Measurements from ENCODE around the gene ADGRG6. TPM values are rescaled to one million over a fixed set of nuclear protein-coding genes. Genes with fewer than 3 reads are reported as not detected.

Gene ADGRG6
- total and polyA plus RNA-seq, 9 of the 15 experiments (the other 6 are each of a cell fraction or from before 2014, with no cell fraction given) = under 0.01 to 0.11 (median 0.05) TPM; not detected in 5

DNA sequence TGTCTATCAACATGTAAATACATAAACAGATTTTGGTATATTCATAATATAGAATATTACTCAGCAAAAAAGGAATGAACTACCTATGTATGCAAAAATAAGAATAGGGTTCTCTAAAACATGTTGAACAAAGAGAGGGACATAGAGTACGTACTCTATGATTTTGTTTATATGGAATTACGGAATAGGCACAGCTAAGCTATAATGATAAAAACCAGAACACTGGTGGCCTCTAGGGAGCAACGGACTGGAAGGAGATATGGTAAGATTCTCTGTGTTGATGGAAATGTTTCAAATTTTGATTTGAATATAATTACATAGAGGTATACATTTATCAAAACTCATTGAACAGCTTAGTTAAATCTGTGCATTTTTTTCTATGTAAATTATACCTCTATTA, 19.6 kb downstream of the ADGRG6 start:
- WGBS (ENCODE audit: insufficient coverage, low coverage, missing lambda C conversion rate) = 0% methylated on average over 3 of the region's 3 CpGs
- TF ChIP-seq PPARD (CRISPR knock-in tag; IDR thresholded peaks at IDR 0.05) = no peak
- TF ChIP-seq, protein P1, sequence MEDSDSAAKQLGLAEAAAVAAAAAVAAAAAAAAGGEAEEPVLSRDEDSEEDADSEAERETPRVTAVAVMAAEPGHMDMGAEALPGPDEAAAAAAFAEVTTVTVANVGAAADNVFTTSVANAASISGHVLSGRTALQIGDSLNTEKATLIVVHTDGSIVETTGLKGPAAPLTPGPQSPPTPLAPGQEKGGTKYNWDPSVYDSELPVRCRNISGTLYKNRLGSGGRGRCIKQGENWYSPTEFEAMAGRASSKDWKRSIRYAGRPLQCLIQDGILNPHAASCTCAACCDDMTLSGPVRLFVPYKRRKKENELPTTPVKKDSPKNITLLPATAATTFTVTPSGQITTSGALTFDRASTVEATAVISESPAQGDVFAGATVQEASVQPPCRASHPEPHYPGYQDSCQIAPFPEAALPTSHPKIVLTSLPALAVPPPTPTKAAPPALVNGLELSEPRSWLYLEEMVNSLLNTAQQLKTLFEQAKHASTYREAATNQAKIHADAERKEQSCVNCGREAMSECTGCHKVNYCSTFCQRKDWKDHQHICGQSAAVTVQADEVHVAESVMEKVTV (CRISPR knock-in tag; IDR thresholded peaks at IDR 0.05) = no peak
- TF ChIP-seq ZNF316 (IDR thresholded peaks at IDR 0.05) = 0 out of 2 replicates have a peak, but pooled peaks have one; percentile 30
- no peak for TF ChIP-seq MCM2 (IDR thresholded peaks at IDR 0.05; ENCODE audit: low read depth)
- intact Hi-C loops (cut with micrococcal nuclease) = no loop called here

DNA sequence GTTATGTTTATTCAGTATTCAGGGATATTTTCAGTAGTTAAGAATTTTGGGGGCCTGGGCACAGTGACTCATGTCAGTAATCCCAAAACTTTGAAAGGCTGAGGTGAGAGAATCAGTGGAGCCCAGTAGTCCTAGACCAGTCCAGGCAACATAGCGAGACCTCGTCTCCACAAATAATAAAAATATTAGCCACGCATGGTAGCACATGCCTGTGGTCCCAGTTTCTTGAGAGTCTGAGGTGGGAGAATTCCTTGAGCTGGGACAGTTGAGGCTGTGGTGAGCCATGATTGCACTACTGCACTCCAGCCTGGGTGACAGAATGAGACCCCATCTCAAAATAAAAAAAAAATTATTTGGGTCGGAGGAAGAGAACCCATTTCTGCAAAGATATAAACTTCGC, 20.3 kb downstream of the ADGRG6 start:
- H3K9me3 ChIP-seq (replicated peaks; ENCODE audit: control insufficient read depth, insufficient read depth, low read depth, low read length) = no peaks in the 10 kb centered on the region
- no peak overlapping the region for H3K9ac ChIP-seq (ENCODE audit: insufficient read depth in 1 of 2, low read depth in 2 of 2, low read length in 2 of 2)
- H3K4me1 ChIP-seq (replicated peaks in 1 of 2; ENCODE audit: control insufficient read depth in 2 of 2, insufficient read depth in 2 of 2, low read length in 2 of 2) = no peaks in the 10 kb centered on the region
- ChIA-PET CTCF (ENCODE audit: low intra/inter-chr PET ratio) (no interaction called here), POLR2A (no interaction called here)
- intact Hi-C loops (cut with micrococcal nuclease) = no loop called here
- H2AFZ ChIP-seq (ENCODE audit: low read depth, low read length) = no peak overlapping the region
- in situ Hi-C loops (cut with MboI) = no loop called here
- ATAC-seq (no peak), FAIRE-seq (no peak), DNase-seq (ENCODE audit: extremely low read depth in 1 of 4, low spot score in 3 of 4) (no peak)
- no peaks in the 10 kb centered on the region for H3K36me3 ChIP-seq (ENCODE audit: control insufficient read depth, insufficient read depth, low read length)
- H3K9me1 ChIP-seq (ENCODE audit: control insufficient read depth, insufficient read depth, low read length) = no peaks in the 10 kb centered on the region
- no TSS peak for BruUV-seq (replicated peaks)
- H4K20me1 ChIP-seq (replicated peaks; ENCODE audit: control insufficient read depth, insufficient read depth, low read length) = no peaks in the 10 kb centered on the region
- no peak overlapping the region for H3K27ac ChIP-seq (ENCODE audit: extremely low read depth, low read depth, low read length)
- no peaks in the 10 kb centered on the region for H3K79me2 ChIP-seq (ENCODE audit: control insufficient read depth, insufficient read depth, low read length)
- no peak overlapping the region for H3K4me3 ChIP-seq
- no peak overlapping the region for H3K4me2 ChIP-seq (ENCODE audit: insufficient read depth, low read length)
- no peaks in the 10 kb centered on the region for H3K27me3 ChIP-seq (ENCODE audit: control insufficient read depth in 2 of 2, insufficient read depth in 2 of 2, low read length in 2 of 2)
- WGBS (ENCODE audit: insufficient coverage, low coverage, missing lambda C conversion rate) = 1% methylated on average over 5 of the region's 5 CpGs
- TF ChIP-seq MAZ (CRISPR knock-in tag; conservative IDR thresholded peaks at IDR 0.05 in 1 of 2, IDR thresholded peaks at IDR 0.05 in 1 of 2) (no peak), PCBP2 (IDR thresholded peaks at IDR 0.05; ENCODE audit: low read depth, low read length, poor library complexity, severe bottlenecking) (no peak), SAFB (IDR thresholded peaks at IDR 0.05; ENCODE audit: borderline replicate concordance, low read depth, low read length) (no peak), ZFX (CRISPR knock-in tag; IDR thresholded peaks at IDR 0.05) (no peak), PHB2 (IDR thresholded peaks at IDR 0.05; ENCODE audit: low read depth) (no peak), HNRNPL (IDR thresholded peaks at IDR 0.05; ENCODE audit: low read depth, low read length) (no peak)
- TF ChIP-seq, protein P2, sequence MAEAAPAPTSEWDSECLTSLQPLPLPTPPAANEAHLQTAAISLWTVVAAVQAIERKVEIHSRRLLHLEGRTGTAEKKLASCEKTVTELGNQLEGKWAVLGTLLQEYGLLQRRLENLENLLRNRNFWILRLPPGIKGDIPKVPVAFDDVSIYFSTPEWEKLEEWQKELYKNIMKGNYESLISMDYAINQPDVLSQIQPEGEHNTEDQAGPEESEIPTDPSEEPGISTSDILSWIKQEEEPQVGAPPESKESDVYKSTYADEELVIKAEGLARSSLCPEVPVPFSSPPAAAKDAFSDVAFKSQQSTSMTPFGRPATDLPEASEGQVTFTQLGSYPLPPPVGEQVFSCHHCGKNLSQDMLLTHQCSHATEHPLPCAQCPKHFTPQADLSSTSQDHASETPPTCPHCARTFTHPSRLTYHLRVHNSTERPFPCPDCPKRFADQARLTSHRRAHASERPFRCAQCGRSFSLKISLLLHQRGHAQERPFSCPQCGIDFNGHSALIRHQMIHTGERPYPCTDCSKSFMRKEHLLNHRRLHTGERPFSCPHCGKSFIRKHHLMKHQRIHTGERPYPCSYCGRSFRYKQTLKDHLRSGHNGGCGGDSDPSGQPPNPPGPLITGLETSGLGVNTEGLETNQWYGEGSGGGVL (CRISPR knock-in tag; IDR thresholded peaks at IDR 0.05) = no peak
- TF ChIP-seq, protein P3, sequence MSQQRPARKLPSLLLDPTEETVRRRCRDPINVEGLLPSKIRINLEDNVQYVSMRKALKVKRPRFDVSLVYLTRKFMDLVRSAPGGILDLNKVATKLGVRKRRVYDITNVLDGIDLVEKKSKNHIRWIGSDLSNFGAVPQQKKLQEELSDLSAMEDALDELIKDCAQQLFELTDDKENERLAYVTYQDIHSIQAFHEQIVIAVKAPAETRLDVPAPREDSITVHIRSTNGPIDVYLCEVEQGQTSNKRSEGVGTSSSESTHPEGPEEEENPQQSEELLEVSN (IDR thresholded peaks at IDR 0.05; ENCODE audit: borderline replicate concordance in 1 of 2, extremely low read depth in 1 of 2, insufficient read depth in 1 of 2, insufficient read length in 1 of 2, low read depth in 1 of 2, low read length in 1 of 2, poor library complexity in 1 of 2, severe bottlenecking in 1 of 2) = no peak

More for the DNA sequence above, 19.6 kb downstream of the ADGRG6 start:
- in situ Hi-C loops (cut with MboI) = no loop called here
- no peaks in the 10 kb centered on the region for H3K27me3 ChIP-seq (ENCODE audit: control insufficient read depth in 2 of 2, insufficient read depth in 2 of 2, low read length in 2 of 2)
- H3K27ac ChIP-seq (ENCODE audit: extremely low read depth, low read depth, low read length) = no peak overlapping the region
- H3K9me3 ChIP-seq (replicated peaks; ENCODE audit: control insufficient read depth, insufficient read depth, low read depth, low read length) = no peaks in the 10 kb centered on the region
- ATAC-seq (no peak), DNase-seq (ENCODE audit: extremely low read depth in 1 of 4, low spot score in 3 of 4) (no peak), FAIRE-seq (no peak)
- H4K20me1 ChIP-seq (replicated peaks; ENCODE audit: control insufficient read depth, insufficient read depth, low read length) = no peaks in the 10 kb centered on the region
- no peak overlapping the region for H3K4me3 ChIP-seq
- no peaks in the 10 kb centered on the region for H3K9me1 ChIP-seq (ENCODE audit: control insufficient read depth, insufficient read depth, low read length)
- H3K36me3 ChIP-seq (ENCODE audit: control insufficient read depth, insufficient read depth, low read length) = no peaks in the 10 kb centered on the region
- ChIA-PET CTCF (ENCODE audit: low intra/inter-chr PET ratio) (no interaction called here), POLR2A (no interaction called here)
- no peak overlapping the region for H3K4me2 ChIP-seq (ENCODE audit: insufficient read depth, low read length)
- no peak overlapping the region for H3K9ac ChIP-seq (ENCODE audit: insufficient read depth in 1 of 2, low read depth in 2 of 2, low read length in 2 of 2)
- no peak overlapping the region for H2AFZ ChIP-seq (ENCODE audit: low read depth, low read length)
- no TSS peak for BruUV-seq (replicated peaks)
- no peaks in the 10 kb centered on the region for H3K79me2 ChIP-seq (ENCODE audit: control insufficient read depth, insufficient read depth, low read length)
- no peaks in the 10 kb centered on the region for H3K4me1 ChIP-seq (replicated peaks in 1 of 2; ENCODE audit: control insufficient read depth in 2 of 2, insufficient read depth in 2 of 2, low read length in 2 of 2)
